ENCODE data around the gene ZNF367.
A peak's percentile ranks its signal among the peaks of the same experiment; 100 is the strongest.

Gene ZNF367

DNA sequence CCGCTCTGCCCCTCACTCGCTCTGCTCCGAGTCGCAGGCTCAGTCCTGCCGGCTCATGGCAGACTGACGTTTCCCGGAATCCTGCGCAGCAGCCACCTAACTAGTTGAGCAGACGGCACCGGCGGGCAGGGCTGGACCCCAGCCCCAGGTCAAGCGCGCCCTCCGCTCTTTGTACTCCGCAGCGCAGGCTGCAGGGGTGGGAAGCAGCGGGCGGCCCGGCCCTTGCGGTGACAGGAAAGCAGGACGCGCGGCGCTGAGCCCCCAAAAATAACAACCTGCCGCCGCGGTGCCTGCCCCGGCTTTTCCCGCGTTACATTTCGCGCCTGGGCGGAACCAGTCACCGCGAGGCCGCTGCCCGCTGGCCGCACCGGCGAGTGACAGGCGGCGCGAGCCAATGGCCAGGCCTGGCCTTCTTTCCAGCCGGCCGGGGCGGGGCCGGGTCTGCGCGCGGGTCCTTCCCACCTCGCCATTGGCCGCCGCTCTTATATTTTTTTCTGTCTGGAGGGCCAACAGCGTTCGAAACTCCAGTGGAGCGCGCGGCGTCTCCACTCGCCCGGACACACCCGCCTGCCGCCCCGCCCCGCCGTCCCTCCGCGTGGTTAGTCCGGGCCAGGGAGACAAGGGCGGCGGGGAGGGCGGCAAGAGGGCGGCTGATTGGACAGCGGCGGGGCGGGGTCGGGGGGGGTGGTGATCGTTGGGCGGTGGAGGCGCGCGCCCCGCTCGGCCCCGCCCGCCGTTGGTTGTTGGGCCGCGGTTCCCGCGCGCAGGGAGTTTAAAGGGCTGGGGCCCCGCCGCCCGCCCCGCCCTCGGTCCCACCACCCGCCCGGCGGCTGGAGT is at the start of gene ZNF367:
Gene ZNF367 (minus strand): TSS at position 288 of the 837 bp plus-strand sequence. CDS start 338 bp downstream, outside the sequence.
- peak; percentile 85 for DNase-seq (ENCODE audit: low read depth)

DNA sequence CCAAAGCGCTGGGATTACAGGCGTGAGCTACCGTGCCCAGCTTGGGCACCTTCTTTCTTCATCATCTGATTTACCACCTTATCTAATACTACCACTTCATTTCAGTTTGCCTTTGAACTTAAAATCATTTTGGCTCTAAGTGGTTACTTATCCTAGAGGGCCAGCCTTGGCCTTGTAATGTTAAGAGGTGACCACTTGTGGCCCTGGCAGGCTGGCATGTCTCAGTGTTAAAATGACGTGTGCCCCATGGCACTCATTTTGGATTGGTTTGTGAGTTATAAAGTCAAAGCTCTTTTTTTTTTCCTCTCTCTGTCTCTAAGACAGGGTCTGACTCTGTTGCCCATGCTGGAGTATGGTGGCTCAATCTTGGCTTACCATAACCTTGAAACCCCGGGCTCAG is 49.6 kb upstream of the ZNF367 start:
- no peak for DNase-seq (ENCODE audit: low read depth)

DNA sequence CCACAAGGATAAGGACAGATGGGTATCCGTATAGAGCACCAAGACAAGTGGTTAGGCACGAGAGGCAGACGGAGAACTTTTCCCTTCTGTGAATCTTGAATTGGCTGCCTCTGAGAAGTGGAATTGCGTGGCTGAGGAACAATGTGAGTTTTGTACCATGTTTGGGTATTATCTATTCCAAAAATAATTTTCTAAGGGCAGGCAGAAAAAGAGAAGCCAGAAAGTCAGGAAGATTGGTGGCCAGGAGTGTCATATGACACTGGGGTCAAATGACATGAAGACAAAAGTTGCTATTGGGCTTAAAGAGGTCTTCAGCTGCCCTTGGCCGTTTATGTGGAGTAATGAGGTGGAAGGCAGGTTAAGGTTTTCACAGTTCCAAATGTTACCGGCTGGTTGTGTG is 46.3 kb upstream of the ZNF367 start:
- no peak for DNase-seq (ENCODE audit: low read depth)

GRCh38 chr9:96462541-96462940 is 44.4 kb upstream of the ZNF367 start:
- no peak for DNase-seq (ENCODE audit: low read depth)

GRCh38 chr9:96461336-96461735 is 43.2 kb upstream of the ZNF367 start:
- no peak for DNase-seq (ENCODE audit: low read depth)

GRCh38 chr9:96460882-96461281 is 42.7 kb upstream of the ZNF367 start:
- no peak for DNase-seq (ENCODE audit: low read depth)

- DNase-seq (ENCODE audit: low read depth): no peak
These were observed 42.3 kb upstream of the ZNF367 start for GRCh38 chr9:96460470-96460869.

- DNase-seq (ENCODE audit: low read depth): no peak
These were observed 41.3 kb upstream of the ZNF367 start for GRCh38 chr9:96459268-96460007.

GRCh38 chr9:96458226-96458625 is 40.1 kb upstream of the ZNF367 start:
- no peak for DNase-seq (ENCODE audit: low read depth)

- DNase-seq (ENCODE audit: low read depth): no peak
These were observed 39.1 kb upstream of the ZNF367 start for GRCh38 chr9:96457266-96457665.

DNA sequence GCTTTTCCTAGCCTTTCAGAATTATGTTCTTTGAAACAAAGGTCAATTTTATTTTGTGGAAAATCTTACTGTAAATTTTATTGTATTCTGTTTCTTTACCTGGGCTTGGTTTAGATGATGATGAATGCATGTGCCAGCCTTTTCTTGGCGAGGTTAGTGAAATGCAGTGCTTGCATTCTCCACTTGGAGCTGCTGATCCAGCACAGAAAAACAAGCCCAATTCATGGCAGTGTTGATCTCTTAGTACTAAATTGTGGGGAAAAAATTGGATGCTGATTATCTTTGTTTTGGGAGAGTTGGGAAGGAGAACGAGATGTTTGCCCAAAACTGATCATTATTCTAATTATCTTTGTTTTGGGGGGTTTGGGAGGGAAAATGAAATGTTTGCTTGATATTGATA is 35.5 kb upstream of the ZNF367 start:
- DNase-seq (ENCODE audit: low read depth): no peak

- DNase-seq (ENCODE audit: low read depth): no peak
These were observed 32.7 kb upstream of the ZNF367 start for GRCh38 chr9:96450613-96451528.

DNA sequence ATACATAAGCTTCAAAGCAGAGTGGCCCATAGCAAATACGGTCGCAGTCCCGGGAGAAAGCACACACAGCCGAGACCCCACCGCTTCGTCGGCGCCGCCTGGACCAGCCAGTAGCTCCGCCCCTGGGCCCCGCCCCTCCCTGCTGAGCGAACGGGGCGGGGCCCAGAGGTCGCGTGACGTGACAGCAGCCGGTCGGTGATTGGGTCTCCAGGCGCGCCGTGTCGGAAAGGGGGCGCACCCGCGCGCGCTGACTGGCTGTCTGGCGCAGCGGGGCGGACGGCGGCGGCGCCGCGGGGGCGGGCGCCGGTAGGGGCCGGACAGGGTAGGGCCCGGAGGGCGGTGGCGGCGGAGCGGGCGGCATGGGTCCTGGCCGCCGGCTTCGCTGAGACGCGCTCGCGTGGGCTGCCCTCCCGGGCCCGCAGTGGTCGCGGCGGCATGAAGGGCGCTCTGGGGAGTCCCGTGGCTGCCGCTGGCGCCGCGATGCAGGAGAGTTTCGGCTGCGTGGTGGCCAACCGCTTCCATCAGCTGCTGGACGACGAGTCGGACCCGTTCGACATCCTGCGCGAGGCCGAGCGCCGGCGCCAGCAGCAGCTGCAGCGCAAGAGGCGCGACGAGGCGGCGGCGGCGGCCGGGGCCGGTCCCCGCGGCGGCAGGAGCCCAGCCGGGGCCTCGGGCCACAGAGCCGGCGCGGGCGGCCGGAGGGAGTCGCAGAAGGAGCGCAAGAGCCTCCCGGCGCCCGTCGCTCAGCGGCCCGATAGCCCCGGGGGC is 31.9 kb upstream of the ZNF367 start, which contains the start of gene HABP4:
Gene HABP4 (plus strand): TSS at position 325 of the 768 bp plus-strand sequence. CDS start 111 bp downstream, at position 436.
- peak; percentile 78 for DNase-seq (ENCODE audit: low read depth)

GRCh38 chr9:96449523-96449844 is 31.3 kb upstream of the ZNF367 start:
- no peak for DNase-seq (ENCODE audit: low read depth)

DNA sequence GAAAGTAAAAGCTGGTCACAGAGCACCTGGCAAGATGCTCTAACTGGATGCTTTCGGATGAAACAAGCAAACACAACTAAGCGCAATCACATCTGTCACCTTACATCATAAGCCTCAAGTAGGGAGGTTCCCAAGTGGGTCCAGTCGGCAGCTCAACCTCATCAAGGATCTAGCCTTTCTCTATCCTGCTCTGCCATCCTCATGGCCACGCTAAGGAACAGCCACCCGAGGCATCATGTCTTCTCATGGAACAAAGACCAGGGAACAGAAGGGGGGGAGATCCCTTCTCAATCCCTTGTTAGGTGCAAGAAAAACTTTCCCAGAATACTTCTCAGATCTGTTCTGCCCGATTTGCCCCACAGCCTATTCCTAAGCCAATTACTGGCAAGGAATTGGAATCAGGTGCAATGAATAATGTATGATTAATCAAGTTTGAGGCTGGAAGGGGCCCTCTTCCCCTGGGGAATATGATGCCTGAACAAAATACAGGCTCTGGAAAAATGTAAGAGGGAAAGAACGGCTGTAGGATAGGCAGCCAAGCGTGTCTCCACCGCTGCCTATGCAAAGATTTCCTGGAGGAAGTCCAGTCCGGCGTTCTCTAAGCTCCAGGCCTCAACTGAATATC is 30.5 kb upstream of the ZNF367 start:
- no peak for DNase-seq (ENCODE audit: low read depth)

DNA sequence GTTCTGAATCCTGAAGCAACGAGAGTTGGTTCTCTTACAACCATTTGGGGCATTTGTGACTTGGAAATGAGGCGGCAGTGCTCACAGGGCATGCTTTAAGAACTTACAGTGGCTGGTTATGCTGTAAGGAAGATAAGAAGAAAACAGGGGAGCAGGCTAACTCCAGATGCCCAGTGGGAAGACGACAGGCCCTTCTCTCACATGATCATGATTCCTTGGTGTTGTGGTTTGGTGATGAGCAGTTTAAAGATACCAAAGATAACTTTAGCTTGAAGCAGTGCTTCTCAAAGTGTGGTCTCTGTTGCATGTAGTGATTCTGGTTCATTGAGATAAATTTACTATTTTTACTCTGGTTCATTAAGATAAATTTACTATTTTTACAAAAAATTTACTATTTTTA is 29.2 kb upstream of the ZNF367 start:
- DNase-seq (ENCODE audit: low read depth): no peak

DNA sequence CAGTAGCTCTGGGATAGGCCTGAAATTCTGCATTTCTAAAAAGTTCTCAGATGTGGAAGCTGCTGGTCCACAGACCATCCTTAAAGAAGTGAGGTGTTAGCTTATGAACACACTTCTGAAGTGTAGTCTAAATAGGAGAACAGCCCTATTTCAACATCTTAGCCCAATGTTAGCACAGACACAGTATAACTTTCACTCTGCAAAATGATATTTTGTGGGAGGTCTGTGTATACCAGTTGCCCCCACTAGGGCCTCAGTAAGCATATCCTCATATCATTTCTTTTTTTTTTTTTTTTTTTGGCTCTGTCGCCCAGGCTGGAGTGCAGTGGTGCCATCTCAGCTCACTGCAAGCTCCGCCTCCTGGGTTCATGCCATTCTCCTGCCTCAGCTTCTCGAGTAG is 24.3 kb upstream of the ZNF367 start:
- no peak for DNase-seq (ENCODE audit: low read depth)

- DNase-seq (ENCODE audit: low read depth): no peak
These were observed 23.8 kb upstream of the ZNF367 start for GRCh38 chr9:96441798-96442445.

DNA sequence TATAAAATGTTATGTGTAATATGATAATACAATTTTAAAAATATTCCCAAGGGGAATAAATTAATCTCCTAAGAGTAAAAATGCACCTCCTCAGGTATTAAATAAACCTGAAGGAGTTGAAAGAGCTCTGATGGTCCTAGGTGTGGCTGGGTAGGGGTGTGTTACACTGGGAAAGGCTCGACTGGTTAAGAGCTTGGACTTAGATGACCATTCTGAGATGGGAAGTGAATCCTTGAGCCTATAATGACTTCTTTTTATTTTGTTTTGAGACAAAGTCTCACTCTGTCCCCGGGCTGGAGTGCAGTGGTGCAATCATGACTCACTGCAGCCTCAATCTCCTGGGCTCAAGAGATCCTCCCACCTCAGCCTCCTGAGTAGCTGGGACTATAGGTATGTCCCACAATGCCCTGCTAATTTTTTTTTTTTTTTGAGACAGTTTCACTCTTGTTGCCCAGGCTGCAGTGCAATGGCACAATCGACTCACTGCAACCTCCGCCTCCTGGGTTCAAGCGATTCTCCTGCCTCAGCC is 22.6 kb upstream of the ZNF367 start:
- DNase-seq (ENCODE audit: low read depth): no peak

GRCh38 chr9:96437454-96437853 is 19.3 kb upstream of the ZNF367 start:
- no peak for DNase-seq (ENCODE audit: low read depth)
